Fibroblast of mammary gland (primary cell): ENCODE measurements around the gene RAD54L.

ENCODE experiments used
- DNase-seq: peaks from one replicate; pipeline ENCODE4 v3.0.0-alpha.2; 2010; ENCODE audit warnings: low read depth
- H3K4me3 ChIP-seq: 2 replicates; pipeline ENCODE4 v1.5.1; 2011; ENCODE audit warnings: low read depth, mild to moderate bottlenecking, low read length, moderate library complexity; ENCODE audit not compliant: control insufficient read depth
- CTCF ChIP-seq: conservative IDR thresholded peaks from 2 replicates; pipeline ENCODE4 v1.5.1; 2011; ENCODE audit warnings: low read depth, low read length, inconsistent platforms; ENCODE audit not compliant: control insufficient read depth, insufficient read depth

Gene RAD54L

DNA sequence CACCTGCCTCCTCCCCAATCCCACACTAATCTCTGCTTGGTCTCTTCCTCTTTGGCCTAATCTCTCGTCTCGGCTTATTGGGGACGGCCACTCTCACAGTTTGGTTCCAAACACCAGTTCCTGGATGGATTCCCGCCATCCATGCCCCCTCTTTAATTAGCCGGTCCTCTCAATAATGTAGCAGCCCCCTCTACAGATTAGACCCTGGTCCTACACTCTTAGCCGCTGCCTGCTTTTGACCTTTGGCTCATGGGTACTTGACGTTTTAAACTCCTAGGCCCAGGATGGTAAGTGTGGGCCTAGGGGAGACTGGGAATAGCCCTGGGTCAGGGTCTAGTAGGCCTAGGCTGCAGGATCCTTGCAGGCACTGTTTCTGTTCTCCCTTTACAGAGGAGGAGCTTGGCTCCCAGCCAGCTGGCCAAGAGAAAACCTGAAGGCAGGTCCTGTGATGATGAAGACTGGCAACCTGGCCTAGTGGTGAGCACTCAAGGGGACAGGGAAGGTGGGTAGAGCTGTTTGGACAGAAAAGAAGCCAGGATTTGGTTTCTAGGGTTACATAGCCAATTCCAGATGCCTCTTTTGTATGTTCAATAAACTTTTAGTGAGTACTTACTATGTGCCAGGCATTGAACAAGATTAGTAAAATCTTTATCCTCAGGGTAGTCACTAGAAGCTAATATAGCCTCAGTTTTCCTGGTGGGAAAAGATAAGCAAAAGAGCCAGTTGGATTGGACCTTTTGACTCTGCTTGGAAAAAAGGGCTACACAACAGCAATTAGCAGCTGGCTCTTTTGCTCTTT, 758 bp downstream of the RAD54L start:
- TF ChIP-seq CTCF = peak; percentile 20
- H3K4me3 ChIP-seq = peak overlapping the region; percentile 75
- DNase-seq = peak; percentile 29

DNA sequence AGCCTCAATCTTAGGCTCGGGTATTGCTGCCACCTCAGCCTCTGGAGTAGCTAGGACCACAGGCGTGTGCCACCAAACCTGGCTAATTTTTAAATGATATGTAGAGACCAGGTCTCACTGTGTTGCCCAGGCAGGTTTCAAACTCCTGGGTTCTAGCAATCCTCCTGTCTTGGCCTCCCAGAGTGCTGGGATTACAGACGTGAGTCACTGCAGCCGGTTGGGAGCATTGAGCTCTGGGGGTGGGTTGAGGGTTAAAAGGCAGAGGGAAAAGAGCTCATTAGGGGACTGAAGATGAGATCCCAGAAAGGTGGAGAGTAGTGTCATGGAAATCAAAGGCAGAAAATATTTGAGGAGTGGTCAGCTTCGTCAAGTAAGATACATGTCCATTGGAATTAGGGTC, 7.1 kb downstream of the RAD54L start:
- TF ChIP-seq CTCF = no peak
- no peak overlapping the region for H3K4me3 ChIP-seq

DNA sequence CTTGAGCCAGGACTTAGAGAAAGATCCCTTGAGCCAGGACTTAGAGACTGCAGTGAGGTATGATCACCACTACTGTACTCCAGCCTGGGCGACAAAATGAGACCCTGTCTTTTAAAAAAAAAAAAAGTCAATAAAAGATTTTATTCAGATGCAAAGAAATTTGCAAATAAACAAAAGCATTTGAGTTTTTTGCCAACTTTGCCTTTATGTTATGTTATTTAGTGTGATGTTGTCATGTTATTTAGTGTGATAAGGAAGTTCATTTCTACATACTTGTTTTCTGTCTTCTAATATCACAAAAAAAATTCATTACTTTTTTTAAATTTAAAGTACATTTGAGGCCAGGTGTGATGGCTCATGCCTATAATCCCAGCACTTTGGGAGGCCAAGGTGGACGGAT, 9.0 kb downstream of the RAD54L start:
- TF ChIP-seq CTCF = no peak
- no peak for DNase-seq
- no peak overlapping the region for H3K4me3 ChIP-seq

More for the DNA sequence above, 7.1 kb downstream of the RAD54L start:
- DNase-seq = no peak

DNA sequence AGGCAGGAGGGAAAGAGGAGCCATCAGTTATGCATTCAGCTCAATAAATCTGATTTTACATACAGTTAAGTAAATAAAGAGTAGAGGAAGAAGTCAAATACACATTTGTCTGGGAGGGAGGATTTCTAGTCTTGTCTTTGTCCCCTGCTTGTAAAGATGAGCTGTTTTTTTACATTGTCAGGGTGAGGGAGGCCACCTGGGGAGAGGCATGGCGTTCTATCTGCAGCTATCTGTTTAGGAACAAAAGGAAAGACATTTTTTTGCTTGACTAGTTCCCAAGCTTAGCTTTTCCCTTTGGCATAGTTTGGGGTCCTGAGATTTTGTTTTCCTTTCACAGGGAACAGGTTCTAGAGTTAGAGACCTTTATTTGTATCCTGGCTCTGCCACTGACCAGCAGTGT, 14.9 kb downstream of the RAD54L start:
- TF ChIP-seq CTCF = no peak
- DNase-seq = no peak
- no peak overlapping the region for H3K4me3 ChIP-seq

DNA sequence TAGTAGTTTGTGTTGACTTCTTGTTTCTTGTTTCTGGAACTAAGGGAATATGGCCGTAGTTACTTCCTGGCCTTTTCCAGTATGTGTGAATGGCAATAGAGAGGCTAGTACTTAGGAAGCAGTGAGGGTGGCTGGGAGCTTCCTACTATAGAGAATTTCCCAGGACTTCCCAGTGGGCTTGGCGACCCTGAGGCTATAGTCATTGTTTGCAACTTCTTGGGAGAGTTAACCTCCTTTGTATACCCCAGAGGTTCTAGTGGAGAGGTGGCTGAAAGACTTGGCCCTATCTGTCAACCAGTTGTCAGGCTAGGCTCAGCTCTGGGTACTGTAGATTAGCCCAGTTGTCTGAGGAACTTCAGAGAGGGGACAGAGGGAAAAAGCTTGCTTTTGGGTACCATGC, 15.6 kb downstream of the RAD54L start:
- DNase-seq = no peak
- no peak for TF ChIP-seq CTCF
- no peak overlapping the region for H3K4me3 ChIP-seq

DNA sequence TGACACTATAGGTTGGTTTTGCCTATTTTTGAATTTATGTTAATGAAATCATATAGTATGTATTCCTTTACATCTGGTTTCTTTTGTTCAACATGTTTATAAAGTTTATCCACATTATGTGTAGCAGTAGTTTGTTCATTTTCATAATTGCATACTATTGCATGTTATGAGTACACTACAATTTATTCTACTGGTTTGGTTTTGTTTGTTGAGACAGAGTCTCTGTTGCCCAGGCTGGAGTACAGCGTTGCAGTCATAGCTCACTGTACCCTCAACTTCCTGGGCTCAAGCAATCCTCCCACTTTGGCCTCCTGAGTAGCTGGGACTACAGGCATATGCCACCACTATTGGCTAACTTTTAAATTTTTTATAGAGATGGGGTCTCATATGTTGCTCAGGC, 21.0 kb downstream of the RAD54L start:
- no peak overlapping the region for H3K4me3 ChIP-seq
- no peak for DNase-seq
- no peak for TF ChIP-seq CTCF
